ENCODE data around the gene COX4I1. TPM values are rescaled to one million over a fixed set of nuclear protein-coding genes. Genes with fewer than 3 reads are reported as not detected.
"Not testable (repeated sequence)": the region's sequence is repeated elsewhere in the genome, so short reads cannot be mapped to it uniquely, and the experiment has no call there.

Gene COX4I1
- total RNA-seq, 1 donor from 2014 or later = 267 TPM

GRCh38 chr16:85824161-85825135, 25.0 kb downstream of the COX4I1 start:
- DNase-seq = no peak

- DNase-seq = no peak
Measured at GRCh38 chr16:85825326-85825725, 25.8 kb downstream of the COX4I1 start.

- no peak for DNase-seq
Measured at GRCh38 chr16:85826686-85827247, 27.3 kb downstream of the COX4I1 start.

- no peak for DNase-seq
Measured at GRCh38 chr16:85828166-85828565, 28.7 kb downstream of the COX4I1 start.

- DNase-seq = no peak
Measured at GRCh38 chr16:85829171-85829719, 29.8 kb downstream of the COX4I1 start.

GRCh38 chr16:85829751-85830445, 30.4 kb downstream of the COX4I1 start:
- no peak for DNase-seq

- DNase-seq = no peak
Measured at GRCh38 chr16:85830821-85831220, 31.3 kb downstream of the COX4I1 start.

GRCh38 chr16:85832570-85833218, 33.2 kb downstream of the COX4I1 start:
- no peak for DNase-seq

GRCh38 chr16:85833219-85833920, 33.9 kb downstream of the COX4I1 start:
- DNase-seq = no peak

- no peak for DNase-seq
Measured at GRCh38 chr16:85834741-85835140, 35.2 kb downstream of the COX4I1 start.

- DNase-seq = no peak
Measured at GRCh38 chr16:85835227-85835751, 35.8 kb downstream of the COX4I1 start.

- DNase-seq = no peak
Measured at GRCh38 chr16:85835956-85836705, 36.6 kb downstream of the COX4I1 start.

GRCh38 chr16:85836706-85837582, 37.4 kb downstream of the COX4I1 start:
- DNase-seq = no peak

GRCh38 chr16:85837654-85838053, 38.2 kb downstream of the COX4I1 start:
- DNase-seq = not testable (repeated sequence)

- no peak for DNase-seq
Measured at GRCh38 chr16:85838381-85838780, 38.9 kb downstream of the COX4I1 start.

- no peak for DNase-seq
Measured at GRCh38 chr16:85838876-85839585, 39.5 kb downstream of the COX4I1 start.

GRCh38 chr16:85839681-85840240, 40.3 kb downstream of the COX4I1 start:
- no peak for DNase-seq

- DNase-seq = no peak
Measured at GRCh38 chr16:85840395-85840794, 40.9 kb downstream of the COX4I1 start.
